Mucosa of descending colon (tissue), 3 donors: ENCODE results near the gene TBX10. TPM values are rescaled to one million over a fixed set of nuclear protein-coding genes. Genes with fewer than 3 reads are reported as not detected.

Source experiments
- ATAC-seq: fragments of 200-7000 bp; cut with Tn5 transposase; one replicate; pipeline ENCODE4 v1.9.1; 2020; ENCODE audit warnings: mild to moderate bottlenecking, moderate library complexity
- DNase-seq, 3 donors: peaks; one replicate each; pipeline ENCODE4 v3.0.0-alpha.2; 2020
- H3K36me3 ChIP-seq: fragments of 200-600 bp; one replicate; pipeline ENCODE4 v1.8.0; 2021; ENCODE audit warnings: low read depth, mild to moderate bottlenecking
- H3K4me1 ChIP-seq: fragments of 200-600 bp; one replicate; pipeline ENCODE4 v1.8.0; 2021; ENCODE audit warnings: low read depth, mild to moderate bottlenecking
- H3K4me3 ChIP-seq: fragments of 200-600 bp; one replicate; pipeline ENCODE4 v1.8.0; 2021; ENCODE audit warnings: mild to moderate bottlenecking
- H3K9me3 ChIP-seq: fragments of 200-600 bp; one replicate; pipeline ENCODE4 v1.8.0; 2021; ENCODE audit warnings: mild to moderate bottlenecking
- intact Hi-C, 2 donors: fragments of 100-400 bp; cut with DNase I in 1 of 2; cut with micrococcal nuclease in 1 of 2; formaldehyde crosslinking; loops; one replicate each; pipeline versions ENCODE4 v1.11.0 to v1.11.1; 2022; cut with DNase I, micrococcal nuclease
- total RNA-seq, 3 donors: library from RNA; stranded (reverse); fragmentation: NEBNext Ultra II Directional in 2 of 3; extraction: Animal tissue kit (Norgen Biotek cat#: 25700) in 2 of 3; gene quantifications; one replicate each; pipeline versions ENCODE4 v1.2.1 to v1.2.4, GENCODE V29; 2021 to 2023
- TF ChIP-seq, protein P1 (sequence below): fragments of 200-600 bp; IDR thresholded peaks from one replicate; pipeline ENCODE4 v1.8.0; 2022; ENCODE audit warnings: antibody characterized with exemption, mild to moderate bottlenecking
- donor health status: DM: no; HTN: no; CAD: no; lungs with moderate emphysema.
- donor health status: DM: no; HTN: no; CAD: no.
- donor health status: DM: no; HTN: yes; CAD: no.

TBX10 gene
- total RNA-seq, 3 donors from 2014 or later = 3.7 to 19.1 (median 9.6) TPM

DNA sequence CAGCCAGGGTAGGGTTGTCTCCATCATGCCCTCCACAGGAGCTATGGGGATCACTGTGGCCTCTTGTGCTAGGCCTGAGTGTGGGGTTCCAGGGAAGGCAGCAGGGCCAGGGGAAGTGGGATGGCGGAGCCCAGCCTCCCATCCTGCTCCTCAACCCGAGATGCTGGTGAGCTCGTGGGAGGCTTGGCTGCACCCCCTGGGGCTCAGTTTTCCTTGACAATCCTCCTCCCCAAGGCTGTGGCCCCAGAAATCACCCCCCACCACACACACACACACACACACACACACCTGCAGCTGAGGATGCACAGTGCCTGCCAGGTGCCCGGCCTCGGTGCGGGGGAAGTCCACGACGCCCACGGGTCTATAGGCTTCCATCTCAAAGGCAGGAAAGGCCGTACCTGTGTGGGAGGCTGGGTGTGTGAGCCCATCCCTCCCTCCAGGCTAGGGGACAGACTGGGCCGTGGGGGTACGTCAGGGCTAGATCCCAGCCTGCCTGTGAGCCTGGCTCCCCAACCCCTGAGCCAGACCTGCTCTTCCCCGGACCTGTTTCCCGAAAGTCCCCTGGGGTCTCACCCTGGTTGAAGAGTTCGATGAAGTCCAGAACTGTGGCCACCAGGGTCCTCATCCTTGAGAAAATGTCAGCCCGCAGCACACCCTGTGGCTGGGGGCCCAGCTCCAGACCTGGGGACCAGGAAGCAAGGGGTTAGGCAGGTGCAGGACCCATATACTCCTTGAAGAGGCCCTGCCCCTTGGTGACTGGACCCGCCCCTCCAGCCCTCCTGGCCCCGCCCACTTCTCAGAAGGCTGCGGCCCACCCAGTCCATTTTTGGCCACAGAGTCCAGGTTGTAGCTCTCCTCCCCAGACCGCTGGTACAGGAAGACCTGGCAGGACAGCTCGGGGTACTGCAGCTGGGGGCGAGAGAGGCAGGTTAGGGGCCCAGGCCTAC is 5.2 kb upstream of the TBX10 start:
- peak in 1 of 3 donors; percentile 53 for DNase-seq
- TF ChIP-seq, protein P1, sequence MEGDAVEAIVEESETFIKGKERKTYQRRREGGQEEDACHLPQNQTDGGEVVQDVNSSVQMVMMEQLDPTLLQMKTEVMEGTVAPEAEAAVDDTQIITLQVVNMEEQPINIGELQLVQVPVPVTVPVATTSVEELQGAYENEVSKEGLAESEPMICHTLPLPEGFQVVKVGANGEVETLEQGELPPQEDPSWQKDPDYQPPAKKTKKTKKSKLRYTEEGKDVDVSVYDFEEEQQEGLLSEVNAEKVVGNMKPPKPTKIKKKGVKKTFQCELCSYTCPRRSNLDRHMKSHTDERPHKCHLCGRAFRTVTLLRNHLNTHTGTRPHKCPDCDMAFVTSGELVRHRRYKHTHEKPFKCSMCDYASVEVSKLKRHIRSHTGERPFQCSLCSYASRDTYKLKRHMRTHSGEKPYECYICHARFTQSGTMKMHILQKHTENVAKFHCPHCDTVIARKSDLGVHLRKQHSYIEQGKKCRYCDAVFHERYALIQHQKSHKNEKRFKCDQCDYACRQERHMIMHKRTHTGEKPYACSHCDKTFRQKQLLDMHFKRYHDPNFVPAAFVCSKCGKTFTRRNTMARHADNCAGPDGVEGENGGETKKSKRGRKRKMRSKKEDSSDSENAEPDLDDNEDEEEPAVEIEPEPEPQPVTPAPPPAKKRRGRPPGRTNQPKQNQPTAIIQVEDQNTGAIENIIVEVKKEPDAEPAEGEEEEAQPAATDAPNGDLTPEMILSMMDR = no peak
- Histone ChIP-seq H3K9me3 (no peaks in the 10 kb centered on the region), H3K36me3 (no peaks in the 10 kb centered on the region), H3K4me1 (peaks cover 9% of the 10 kb centered on the region), H3K4me3 (no peak overlapping the region)
- no peak for ATAC-seq
- intact Hi-C loops = no loop called here

DNA sequence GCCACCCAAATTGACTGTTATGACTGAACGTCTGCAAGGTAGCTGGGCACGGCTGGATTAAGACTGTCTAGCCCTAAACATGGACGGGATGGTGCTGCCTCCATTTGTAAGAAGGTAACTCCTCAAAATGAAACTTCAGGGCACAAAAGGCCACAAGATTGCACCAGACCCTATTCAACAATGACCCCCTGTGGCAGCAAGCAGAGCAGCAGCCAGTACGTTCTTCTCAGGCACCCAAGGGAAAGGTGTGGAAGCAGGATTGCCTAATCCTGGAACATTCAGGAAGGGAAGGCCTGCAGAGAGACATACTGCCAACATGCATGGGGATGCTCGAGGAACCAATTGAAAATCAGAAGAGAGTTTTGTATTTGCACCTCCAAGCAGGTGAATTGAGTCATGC is 4.5 kb upstream of the TBX10 start:
- peaks cover 9% of the 10 kb centered on the region for H3K4me1 ChIP-seq
- H3K9me3 ChIP-seq = no peaks in the 10 kb centered on the region
- intact Hi-C loops = no loop called here
- H3K36me3 ChIP-seq = no peaks in the 10 kb centered on the region
- TF ChIP-seq, protein P1 = no peak
- ATAC-seq (no peak), DNase-seq (no peak)
- H3K4me3 ChIP-seq = no peak overlapping the region

DNA sequence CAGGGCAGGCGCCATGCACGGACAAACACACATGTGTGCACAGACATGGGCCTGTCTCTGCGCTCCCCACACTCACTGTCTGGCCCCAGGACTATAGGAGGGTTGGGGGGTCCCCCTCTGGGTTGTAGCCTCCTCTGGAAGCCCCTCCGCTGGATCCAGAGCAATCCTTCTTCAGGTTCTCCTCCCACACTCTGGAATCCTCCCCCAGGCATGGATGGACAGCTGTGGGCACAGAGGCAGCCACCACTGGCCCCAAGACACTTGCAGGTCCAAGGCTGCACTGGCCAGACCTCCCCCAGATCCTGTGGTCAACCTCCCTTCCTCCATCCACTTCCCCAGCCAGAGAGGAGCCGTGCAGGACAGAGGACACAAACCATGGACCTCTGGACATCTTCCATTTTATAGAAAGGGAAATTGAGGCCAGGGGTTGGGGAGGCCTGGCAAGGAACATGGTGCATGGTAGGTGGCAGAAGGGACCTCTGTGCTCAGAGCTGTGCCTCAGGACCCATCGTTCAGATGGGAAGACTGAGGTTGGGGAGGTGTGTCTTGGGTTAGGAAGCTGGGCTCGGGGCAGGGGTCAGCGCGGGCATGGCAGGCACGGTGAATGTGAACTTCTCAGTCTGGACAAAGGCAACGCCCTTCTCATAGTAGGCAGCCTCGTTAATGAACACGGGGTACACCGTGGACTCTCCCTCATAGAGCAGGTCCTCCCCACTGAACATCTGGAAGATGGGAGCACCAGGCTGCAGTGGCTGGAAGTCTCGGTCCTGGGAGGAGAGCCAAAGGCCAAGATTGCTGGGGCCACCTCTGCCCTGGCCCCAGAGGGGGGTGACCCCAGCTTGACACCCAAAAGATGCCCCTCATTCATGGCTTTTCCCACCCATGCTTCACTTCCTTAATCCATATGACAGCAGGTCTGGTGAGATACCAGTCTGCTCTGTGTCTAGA is 2.9 kb upstream of the TBX10 start:
- Histone ChIP-seq H3K4me3 (no peak overlapping the region), H3K36me3 (no peaks in the 10 kb centered on the region), H3K9me3 (no peaks in the 10 kb centered on the region), H3K4me1 (peaks cover 9% of the 10 kb centered on the region)
- DNase-seq (peak in 1 of 3 donors; percentile 26), ATAC-seq (no peak)
- TF ChIP-seq, protein P1 = no peak
- intact Hi-C loops = no loop called here

DNA sequence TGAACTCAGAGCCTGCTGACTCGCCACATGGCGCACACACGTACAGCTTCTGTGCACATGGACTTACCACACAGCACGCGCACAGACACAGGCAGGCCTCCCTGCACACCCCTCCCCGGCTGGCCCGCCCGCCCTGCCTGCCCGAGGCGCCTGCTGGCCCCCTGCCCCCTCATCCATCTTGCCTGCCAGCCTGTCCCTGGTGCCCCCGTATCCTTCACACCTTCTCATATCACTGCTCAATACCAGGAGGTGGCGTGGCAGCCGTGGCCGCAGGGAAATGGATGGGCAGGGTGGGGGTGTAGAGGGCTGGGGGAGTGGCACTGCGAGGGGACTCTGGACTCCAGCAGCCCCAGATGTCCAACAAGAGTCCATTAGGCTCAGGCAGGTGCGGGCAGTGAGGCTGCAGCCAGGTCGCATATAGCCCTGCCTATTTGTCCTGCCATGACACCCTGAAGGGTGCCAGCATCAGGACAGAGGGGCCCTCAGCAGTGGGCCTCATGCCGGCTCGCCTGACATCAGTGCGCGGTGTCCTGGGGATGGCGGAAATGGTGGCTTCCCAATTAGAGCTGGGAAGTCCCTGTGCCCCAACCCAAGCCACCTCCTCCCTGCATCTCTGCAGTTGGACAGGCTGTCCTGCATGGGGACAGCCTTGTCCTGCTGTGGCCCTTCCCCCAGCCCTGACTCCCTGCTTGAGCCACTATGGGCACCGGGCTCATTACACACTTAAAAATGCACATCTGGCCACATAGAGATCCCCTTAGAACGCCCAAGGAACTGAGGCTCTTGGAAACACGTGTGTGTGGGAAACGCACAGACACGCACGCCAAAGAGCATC is 2.0 kb upstream of the TBX10 start:
- peak in 1 of 3 donors; percentile 44 for DNase-seq
- no peak for ATAC-seq
- intact Hi-C loops = no loop called here

More for the DNA sequence above, 2.0 kb upstream of the TBX10 start:
- Histone ChIP-seq H3K4me3 (no peak overlapping the region), H3K36me3 (no peaks in the 10 kb centered on the region), H3K4me1 (peaks cover 4% of the 10 kb centered on the region), H3K9me3 (no peaks in the 10 kb centered on the region)
- TF ChIP-seq, protein P1 = no peak
